GM21576 (cell line): ENCODE measurements around the gene TIRAP.
"Not testable (repeated sequence)": the region's sequence is repeated elsewhere in the genome, so short reads cannot be mapped to it uniquely, and the experiment has no call there.

Experiments used
- ATAC-seq: cut with Tn5 transposase; IDR thresholded peaks from one replicate; pipeline ENCODE4 v1.9.1; 2021; ENCODE audit warnings: mild to moderate bottlenecking, moderate library complexity; ENCODE audit not compliant: unreplicated experiment

Gene TIRAP

GRCh38 chr11:126282361-126282735 lies 545 bp upstream of the TIRAP start:
- no peak for ATAC-seq

- peak; percentile 48 for ATAC-seq
These were observed 1.9 kb downstream of the TIRAP start for GRCh38 chr11:126284829-126285228.

DNA sequence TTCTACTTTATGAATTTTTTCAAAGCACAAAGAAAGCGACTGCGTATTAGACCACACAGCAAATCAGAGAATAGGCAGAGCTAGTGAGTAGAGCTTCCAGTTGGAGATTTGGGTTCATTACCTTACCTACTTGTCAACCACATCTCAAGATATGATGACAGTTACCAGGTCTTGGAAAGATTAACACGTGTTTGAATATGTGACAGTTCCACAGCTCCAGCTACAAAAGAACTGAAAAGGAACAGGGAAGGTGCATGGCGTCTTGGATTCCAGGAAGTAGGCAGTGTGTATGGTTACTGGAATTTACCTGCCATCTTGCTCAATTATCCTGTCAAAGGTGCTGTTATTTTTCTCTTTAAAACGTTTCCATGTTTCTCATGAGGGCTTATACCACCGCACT lies 5.3 kb downstream of the TIRAP start:
- ATAC-seq, result no peak

DNA sequence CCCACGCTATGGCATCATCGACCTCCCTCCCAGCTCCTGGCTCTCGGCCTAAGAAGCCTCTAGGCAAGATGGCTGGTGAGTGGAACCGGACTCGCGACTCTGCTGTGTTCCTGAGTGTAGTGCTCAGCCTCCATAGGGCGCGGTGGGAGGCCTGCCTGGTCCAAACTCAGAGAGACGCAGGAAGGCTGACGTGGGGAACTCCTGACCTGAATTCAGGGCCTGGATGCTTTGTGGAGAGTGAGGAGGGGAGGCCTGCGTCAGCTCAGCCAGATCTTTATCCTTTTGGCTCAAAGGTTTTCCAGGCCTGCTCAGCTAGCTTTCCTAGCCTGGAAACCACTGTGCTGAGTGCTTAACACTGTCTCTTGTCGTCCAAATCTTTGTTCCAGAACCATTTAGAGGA lies 8.0 kb downstream of the TIRAP start:
- ATAC-seq, result no peak

DNA sequence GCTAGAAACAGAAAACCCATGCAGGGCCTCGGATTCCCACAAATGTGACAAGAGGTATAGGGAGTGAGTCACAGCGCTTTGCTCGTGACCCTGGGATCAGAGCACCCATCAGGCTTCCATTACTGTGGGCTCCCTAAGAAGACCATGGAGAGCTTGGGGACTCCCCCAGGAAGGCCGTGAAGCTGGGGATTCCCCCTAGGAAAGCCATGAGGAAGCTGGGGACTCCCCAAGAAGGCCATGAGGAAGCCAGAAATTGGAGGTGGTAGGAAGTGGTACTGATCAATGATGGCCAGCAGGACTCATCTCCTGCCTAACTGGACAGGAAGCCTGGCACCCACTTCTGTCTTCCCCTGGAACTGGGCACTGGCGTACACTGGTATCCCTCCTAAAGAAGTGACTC lies 10.8 kb downstream of the TIRAP start:
- ATAC-seq, result no peak

- ATAC-seq, result no peak
These were observed 14.1 kb downstream of the TIRAP start for GRCh38 chr11:126297004-126297403.

- peak; percentile 85 for ATAC-seq
These were observed 20.9 kb downstream of the TIRAP start, which contains the start of gene DCPS for GRCh38 chr11:126303623-126304456. Gene DCPS (plus strand): TSS chr11:126304060. CDS start chr11:126304081, 21 bp downstream.

DNA sequence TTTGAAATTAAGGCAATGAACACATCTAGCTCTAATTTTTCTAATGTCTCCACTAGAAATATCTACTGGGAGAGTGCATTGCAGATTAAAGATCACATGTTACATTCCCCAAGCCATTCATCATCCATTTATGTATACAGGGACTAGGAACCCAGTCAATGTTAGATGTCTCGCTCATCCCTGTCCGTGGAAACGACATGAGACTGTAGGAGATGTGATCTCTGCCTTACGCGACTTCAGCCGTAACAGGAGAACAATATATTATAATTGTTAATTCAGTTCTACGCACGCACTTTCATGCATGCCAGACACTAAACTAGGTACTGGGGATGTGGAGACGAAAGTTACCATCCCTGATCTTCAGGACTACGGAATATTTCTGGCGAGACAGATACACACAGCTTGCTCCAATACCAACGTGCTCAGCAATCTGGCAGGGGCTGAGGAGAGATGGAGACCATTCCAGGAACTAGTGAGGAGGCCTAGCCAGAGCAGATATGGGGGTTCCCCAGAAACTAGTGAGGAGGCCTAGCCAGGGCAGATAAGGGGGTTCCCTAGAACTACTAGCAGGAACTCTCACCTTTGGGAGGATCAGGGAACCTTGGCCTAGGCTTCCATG lies 21.7 kb downstream of the TIRAP start:
- peak; percentile 27 for ATAC-seq

GRCh38 chr11:126305699-126306098 lies 22.8 kb downstream of the TIRAP start:
- ATAC-seq, result peak; percentile 51

DNA sequence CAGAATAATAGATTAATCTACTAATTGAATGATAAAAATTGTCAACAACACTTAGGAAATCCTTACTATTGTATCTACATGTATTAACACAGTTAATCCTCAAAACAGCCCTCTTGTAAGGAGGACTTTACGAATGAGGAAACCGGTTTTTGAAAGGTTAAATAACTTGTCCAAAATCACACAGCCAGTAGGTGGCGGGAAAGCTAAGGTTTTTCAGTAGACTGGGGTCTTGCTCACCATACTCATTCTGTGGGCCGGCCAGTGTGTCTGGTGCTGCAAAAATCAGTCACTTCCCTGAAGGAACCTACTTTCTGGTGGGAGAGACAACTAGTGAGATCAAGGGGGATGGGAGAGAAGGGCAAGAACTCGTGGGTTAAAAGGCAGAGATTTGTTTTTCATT lies 24.8 kb downstream of the TIRAP start:
- no peak for ATAC-seq

GRCh38 chr11:126308271-126308671 lies 25.4 kb downstream of the TIRAP start:
- ATAC-seq, result no peak

- ATAC-seq, result not testable (repeated sequence)
These were observed 25.9 kb downstream of the TIRAP start for GRCh38 chr11:126308771-126309170.

- ATAC-seq, result no peak
These were observed 27.5 kb downstream of the TIRAP start for GRCh38 chr11:126310200-126310991.

- no peak for ATAC-seq
These were observed 28.1 kb downstream of the TIRAP start for GRCh38 chr11:126310992-126311310.

DNA sequence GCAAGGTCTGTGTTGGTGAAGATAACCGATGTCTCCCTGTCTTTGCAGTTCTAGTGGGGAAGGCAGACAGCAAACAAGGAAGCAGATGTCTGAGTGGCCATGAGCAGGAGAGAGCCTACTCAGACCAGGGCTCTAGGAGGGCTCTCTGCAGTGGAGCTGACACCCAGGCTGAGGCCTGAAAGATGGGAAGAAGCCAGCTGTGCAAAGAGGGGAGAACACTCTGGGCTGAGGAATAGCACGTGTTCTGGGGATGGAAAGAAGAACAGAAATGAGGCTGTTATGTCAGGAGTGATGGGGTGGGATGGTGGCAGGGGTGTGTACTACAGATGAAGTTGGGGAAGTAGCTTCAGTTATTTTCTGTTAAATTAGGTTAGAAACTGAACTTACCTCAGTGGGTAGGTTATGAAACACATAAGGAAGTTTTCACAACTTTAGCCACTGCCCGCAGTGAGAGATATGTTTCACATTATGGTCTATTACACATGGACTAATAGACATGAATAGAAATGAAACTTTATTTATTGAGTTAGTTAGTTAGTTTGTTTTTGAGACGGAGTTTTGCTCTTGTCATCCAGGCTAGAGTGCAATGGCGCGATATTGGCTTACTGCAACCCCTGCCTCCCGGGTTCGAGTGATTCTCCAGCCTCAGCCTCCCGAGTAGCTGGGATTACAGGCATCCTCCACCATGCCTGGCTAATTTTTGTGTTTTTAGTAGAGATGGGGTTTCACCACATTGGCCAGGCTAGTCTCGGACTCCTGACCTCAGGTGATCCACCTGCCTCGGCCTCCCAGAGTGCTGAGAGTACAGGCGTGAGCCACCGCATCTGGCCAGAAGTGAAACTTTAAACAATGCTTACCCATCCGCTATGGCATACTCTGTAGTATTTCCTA lies 28.8 kb downstream of the TIRAP start:
- peak; percentile 68 for ATAC-seq

- ATAC-seq, result no peak
These were observed 30.1 kb downstream of the TIRAP start for GRCh38 chr11:126312961-126313360.

DNA sequence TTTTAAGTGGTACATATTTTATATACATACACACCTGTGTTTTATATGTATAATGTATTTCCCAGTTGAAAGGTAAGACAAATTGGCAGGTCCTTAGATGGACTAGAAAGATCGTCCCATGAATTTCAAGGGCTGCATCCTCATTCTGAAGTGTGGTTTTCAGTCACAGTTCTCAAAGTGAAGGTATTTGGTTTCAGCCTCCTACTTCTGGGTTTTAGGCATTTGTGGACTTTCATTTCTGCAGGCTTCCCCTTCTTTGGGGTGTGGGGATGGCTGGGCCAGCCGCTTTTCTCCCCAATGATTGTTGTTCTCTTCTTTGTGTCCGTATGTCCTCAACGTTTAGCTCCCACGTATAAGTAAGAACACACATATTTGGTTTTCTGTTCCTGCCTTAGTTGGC lies 30.9 kb downstream of the TIRAP start:
- no peak for ATAC-seq

GRCh38 chr11:126317432-126317755 lies 34.5 kb downstream of the TIRAP start:
- no peak for ATAC-seq

DNA sequence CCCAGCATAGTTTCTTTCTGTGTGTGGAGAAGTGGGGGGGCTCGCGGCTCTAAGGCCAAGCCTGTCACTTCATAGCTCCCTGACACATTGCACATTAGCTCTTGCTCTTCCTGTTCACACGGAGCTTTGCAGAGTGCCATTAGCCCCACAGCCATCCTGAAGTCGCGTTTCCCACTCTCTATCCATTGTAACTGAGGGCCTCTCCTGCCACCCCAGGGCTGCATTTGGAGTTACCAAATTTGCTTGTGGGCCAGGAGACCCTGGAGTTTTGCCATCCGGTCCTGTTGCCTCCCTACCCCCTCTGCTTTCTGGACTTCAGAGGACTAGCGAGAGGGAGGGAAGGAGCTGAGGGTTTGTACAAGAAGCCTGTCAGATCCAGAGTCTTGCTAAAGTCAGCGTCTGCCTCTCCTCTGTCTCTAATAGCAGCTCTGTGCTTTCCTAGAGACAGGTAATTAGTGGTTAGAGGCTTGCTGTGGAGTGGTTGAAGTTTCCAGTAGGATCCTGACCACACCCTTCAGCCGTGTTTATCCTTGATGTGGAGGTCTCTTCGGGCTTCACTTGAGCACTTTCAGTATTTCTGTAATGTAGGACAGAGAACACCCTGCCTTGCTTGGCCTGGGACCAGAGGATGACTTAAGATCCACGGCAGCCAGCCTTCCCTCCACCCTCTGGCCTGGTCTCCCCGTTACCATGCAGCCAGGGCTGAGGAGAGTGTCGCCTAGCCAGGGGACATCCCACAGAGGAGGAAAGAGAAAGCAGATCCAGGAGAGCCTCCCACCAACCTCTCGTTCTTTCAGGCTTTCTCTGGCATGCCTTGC lies 35.1 kb downstream of the TIRAP start:
- peak; percentile 14 for ATAC-seq
